D721Med (cell line): ENCODE measurements around the gene PCYT2.

Experiments
- DNase-seq: peaks from one replicate; pipeline ENCODE4 v3.0.0; 2011; ENCODE audit warnings: low spot score; ENCODE audit not compliant: insufficient read length
- FAIRE-seq: peaks from 2 replicates; lab custom pipeline; 2011; peaks lifted over from hg19 to GRCh38; lab: Jason Lieb, UNC
- CTCF ChIP-seq: IDR thresholded peaks from 2 replicates; pipeline ENCODE4 v1.5.1; 2012; ENCODE audit warnings: mild to moderate bottlenecking, control low read depth; ENCODE audit not compliant: insufficient read depth; ENCODE audit errors: missing control alignments

Gene PCYT2

DNA sequence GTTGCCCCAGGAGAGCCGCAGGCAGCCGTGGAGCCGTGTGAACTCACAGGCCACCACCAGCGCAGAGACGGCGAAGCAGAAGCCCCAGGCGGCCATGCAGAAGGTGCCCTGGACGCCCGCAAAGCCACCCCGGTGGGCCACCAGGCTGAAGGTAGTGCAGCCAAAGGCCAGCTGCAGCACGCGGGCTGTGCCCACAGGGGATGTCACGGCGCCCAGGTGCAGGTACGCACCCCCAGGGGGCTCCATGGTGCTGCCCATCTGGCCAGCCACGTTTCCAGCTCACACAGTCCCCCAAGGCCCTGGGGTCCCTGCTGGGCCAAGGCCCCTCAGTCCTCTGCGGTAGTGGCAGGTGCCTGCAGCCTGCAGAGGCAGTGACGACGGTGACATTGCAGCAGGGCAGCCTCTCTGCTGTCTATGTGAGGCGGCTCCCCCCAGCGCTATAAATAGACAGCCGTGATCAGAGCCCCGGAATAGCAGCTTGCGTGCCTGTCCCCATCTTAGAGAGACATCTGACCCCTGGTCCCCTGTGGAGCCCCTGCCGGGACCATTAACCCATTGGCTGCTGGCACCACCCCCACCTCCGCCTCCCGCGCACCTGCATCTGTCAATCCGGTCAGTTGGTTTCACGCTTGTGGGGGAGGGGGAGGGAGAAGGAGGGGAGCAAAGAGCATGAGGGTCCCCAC, 30.4 kb upstream of the PCYT2 start:
- FAIRE-seq: no peak
- no peak for TF ChIP-seq CTCF
- no peak for DNase-seq

DNA sequence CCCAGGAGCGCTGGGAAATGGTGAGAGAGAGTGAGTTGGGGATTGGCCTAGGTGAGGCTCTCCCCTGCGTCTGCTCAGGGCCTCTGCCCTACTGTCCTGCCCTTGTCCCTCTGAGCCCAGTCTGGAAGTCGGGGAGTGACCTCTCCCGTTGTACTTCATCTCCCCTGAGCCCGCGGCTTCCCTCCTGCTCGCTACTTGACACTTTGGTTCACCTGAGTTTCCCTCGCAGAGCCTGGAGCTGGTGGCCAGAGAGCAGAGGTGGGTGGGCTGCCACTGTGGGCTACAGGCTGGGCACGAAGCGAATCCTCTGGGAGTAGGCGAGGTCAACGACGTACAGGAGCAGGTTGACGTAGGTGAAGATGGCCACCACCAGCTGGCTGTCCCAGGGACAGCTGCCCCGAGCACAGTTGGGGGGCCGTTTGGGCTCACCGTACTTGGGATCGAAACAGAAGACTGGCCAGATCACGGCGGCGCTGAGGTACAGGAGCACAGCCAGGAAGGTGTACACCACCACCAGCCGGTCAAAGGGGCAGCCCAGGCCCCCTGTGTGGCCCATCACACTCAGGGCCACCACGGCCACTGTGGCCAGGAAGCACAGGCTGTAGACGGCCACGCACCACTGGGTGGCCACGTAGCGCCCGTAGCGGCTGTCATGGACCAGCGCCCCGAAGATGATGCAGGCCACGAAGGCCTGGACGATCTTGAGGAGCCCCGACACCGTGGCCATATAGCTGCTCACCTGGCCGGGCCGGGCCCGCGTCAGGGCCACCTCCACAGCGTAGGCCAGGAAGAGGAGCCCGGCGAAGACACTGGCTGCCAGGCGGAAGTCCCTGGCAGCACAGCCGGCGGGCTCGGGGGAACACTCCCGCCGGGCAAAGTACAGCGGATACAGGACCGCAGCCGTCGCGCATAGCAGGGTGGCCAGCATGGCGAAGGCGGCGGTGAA, 29.6 kb upstream of the PCYT2 start:
- no peak for TF ChIP-seq CTCF
- FAIRE-seq (no peak), DNase-seq (no peak)

GRCh38 chr17:81939881-81940385, 28.7 kb upstream of the PCYT2 start:
- no peak for FAIRE-seq
- TF ChIP-seq CTCF: no peak
- DNase-seq: no peak

DNA sequence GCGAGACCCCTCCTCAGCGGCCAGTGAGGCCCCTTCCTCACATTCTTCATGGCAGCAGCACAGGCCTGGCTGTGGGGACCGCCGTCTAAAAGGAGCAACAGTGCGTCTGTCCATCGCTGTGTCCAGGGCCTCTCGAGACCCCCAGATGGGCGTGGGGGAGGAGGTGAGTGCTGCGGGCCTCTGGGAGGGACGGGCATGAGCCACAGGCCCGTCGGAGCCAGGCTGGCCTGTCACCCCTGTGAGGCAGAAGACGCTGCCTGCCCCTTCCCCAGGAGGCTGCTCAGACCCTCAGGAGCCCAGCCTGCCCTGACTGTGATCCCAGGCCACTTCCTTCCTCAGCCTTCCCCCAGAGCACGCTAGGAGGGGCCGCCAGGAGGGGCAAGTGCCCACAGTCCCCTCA, 28.0 kb upstream of the PCYT2 start:
- no peak for FAIRE-seq
- no peak for TF ChIP-seq CTCF
- DNase-seq: no peak

GRCh38 chr17:81935709-81936084, 24.5 kb upstream of the PCYT2 start:
- no peak for TF ChIP-seq CTCF
- FAIRE-seq: no peak
- DNase-seq: no peak

GRCh38 chr17:81934850-81935708, 23.9 kb upstream of the PCYT2 start:
- FAIRE-seq (no peak), DNase-seq (no peak)
- TF ChIP-seq CTCF: no peak
